Stimulated activated naive CD8-positive, alpha-beta T cell treated with anti-CD3 and anti-CD28 coated beads, Interleukin-15, amount 100 ng/mL, for 72 hours (primary cell): ENCODE data around the gene CARD10.
A peak's percentile ranks its signal among the peaks of the same experiment; 100 is the strongest.

Experiments used
- ATAC-seq: fragments of 150-1000 bp; cut with Tn5 transposase; 2 replicates; pipeline ENCODE4 v1.10.0; 2021; ENCODE audit warnings: mild to moderate bottlenecking, moderate library complexity
- DNase-seq, 2 donors: peaks; one replicate each; pipeline ENCODE4 v3.0.0; 2021 to 2022
- H3K27ac Mint-ChIP-seq, 2 donors: one replicate each; pipeline ENCODE4 v1.8.0; 2022; ENCODE audit warnings: mild to moderate bottlenecking in 2 of 2, mixed read lengths in 2 of 2, moderate library complexity in 2 of 2
- H3K27me3 Mint-ChIP-seq: one replicate; pipeline ENCODE4 v1.8.0; 2022; ENCODE audit warnings: mixed read lengths
- H3K4me1 Mint-ChIP-seq: one replicate; pipeline ENCODE4 v1.8.0; 2022; ENCODE audit warnings: mild to moderate bottlenecking, mixed read lengths
- H3K4me3 Mint-ChIP-seq, 2 donors: one replicate each; pipeline ENCODE4 v1.8.0; 2022; ENCODE audit warnings: mild to moderate bottlenecking in 2 of 2, mixed read lengths in 2 of 2, moderate library complexity in 1 of 2
- H3K9me3 Mint-ChIP-seq, 2 donors: one replicate each; pipeline ENCODE4 v1.8.0; 2022; ENCODE audit warnings: mixed read lengths in 2 of 2

CARD10 gene

DNA sequence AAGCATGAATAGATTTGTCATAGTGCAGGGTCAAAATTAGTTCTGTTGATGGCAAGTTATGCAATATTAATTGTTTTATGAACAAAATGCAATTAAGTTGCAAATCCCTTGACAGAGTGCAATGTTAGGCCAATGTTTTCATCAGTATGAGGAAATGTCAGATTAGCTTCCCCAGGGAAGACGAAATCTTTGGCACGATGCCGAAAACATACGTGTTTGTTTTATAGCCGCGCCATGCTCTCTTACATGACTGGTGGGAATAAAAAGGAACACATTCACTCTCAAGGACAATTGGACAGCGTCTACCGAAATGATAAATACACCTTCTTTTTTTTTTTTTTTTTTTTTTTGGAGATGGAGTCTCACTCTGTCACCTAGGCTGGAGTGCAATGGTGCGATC is 60.0 kb downstream of the CARD10 start:
- H3K4me3 Mint-ChIP-seq: no peak overlapping the region
- peaks cover 8% of the 10 kb centered on the region for H3K4me1 Mint-ChIP-seq
- H3K27me3 Mint-ChIP-seq: no peaks in the 10 kb centered on the region
- no peaks in the 10 kb centered on the region for H3K9me3 Mint-ChIP-seq
- ATAC-seq: no peak
- H3K27ac Mint-ChIP-seq: no peak overlapping the region
- DNase-seq: no peak

- H3K27ac Mint-ChIP-seq: peak overlapping the region; percentile 15 to 56
- no peak overlapping the region for H3K4me3 Mint-ChIP-seq
- H3K4me1 Mint-ChIP-seq: peaks cover 8% of the 10 kb centered on the region
- DNase-seq (peak; percentile 81 to 83), ATAC-seq (peak; percentile 99)
- H3K27me3 Mint-ChIP-seq: no peaks in the 10 kb centered on the region
- no peaks in the 10 kb centered on the region for H3K9me3 Mint-ChIP-seq
These were observed 61.9 kb downstream of the CARD10 start for GRCh38 chr22:37457093-37457893.

DNA sequence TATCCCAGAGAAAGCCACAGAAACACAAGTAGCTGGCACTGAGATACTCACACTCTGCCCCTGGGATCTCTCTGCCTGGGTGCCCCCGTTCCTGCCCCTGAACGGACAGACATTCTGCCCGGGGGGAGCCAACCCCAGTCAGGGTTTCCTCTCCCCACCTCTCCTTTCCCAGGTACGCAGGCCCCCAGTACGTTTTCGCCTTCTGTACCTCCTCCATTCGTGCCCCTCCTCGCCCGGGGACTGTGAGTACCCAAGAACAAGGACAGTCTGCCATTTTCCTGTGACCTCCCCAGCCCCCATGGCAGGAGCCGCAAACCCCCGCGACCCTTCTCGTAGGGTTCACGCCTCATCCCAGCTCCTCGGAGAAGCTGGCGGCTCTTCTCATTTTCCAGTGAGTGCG is 62.9 kb downstream of the CARD10 start:
- H3K27ac Mint-ChIP-seq: no peak overlapping the region
- no peaks in the 10 kb centered on the region for H3K9me3 Mint-ChIP-seq
- H3K27me3 Mint-ChIP-seq: no peaks in the 10 kb centered on the region
- DNase-seq (no peak), ATAC-seq (no peak)
- H3K4me3 Mint-ChIP-seq: no peak overlapping the region
- peaks cover 8% of the 10 kb centered on the region for H3K4me1 Mint-ChIP-seq

- H3K27ac Mint-ChIP-seq: no peak overlapping the region
- ATAC-seq (no peak), DNase-seq (no peak)
- no peaks in the 10 kb centered on the region for H3K27me3 Mint-ChIP-seq
- no peaks in the 10 kb centered on the region for H3K9me3 Mint-ChIP-seq
- peaks cover 9% of the 10 kb centered on the region for H3K4me1 Mint-ChIP-seq
- H3K4me3 Mint-ChIP-seq: no peak overlapping the region
These were observed 63.3 kb downstream of the CARD10 start for GRCh38 chr22:37455896-37456295.

- Mint-ChIP-seq H3K9me3 (no peaks in the 10 kb centered on the region), H3K27ac (no peak overlapping the region), H3K4me3 (no peak overlapping the region), H3K27me3 (no peaks in the 10 kb centered on the region), H3K4me1 (peaks cover 17% of the 10 kb centered on the region)
- DNase-seq (no peak), ATAC-seq (no peak)
These were observed 64.1 kb downstream of the CARD10 start for GRCh38 chr22:37454857-37455686.

DNA sequence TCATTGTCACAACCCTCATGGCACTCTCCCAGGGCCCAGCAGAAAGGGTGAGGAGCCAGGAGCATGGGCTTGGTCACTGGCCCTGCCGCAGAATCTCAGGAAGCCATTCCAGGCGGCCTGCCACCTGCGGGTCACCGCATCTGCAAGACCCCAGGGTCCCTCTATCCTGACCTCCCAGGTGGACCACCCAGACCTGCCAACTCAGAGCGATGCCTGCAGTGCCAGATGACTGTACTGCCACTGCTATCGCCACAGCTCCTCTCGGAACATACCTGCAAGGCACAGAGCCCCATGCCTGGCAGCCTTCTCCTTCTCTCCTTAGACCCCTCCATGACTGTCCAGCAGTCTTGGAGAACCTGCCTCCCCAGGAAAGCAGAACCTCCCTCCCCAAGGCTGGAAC is 65.5 kb downstream of the CARD10 start:
- Mint-ChIP-seq H3K27me3 (no peaks in the 10 kb centered on the region), H3K4me1 (peaks cover 18% of the 10 kb centered on the region), H3K4me3 (no peak overlapping the region), H3K27ac (no peak overlapping the region), H3K9me3 (no peaks in the 10 kb centered on the region)
- DNase-seq: no peak
- ATAC-seq: no peak

- DNase-seq (no peak), ATAC-seq (no peak)
- H3K4me3 Mint-ChIP-seq: no peak overlapping the region
- H3K27ac Mint-ChIP-seq: no peak overlapping the region
- H3K4me1 Mint-ChIP-seq: peaks cover 10% of the 10 kb centered on the region
- H3K9me3 Mint-ChIP-seq: no peaks in the 10 kb centered on the region
- peaks cover 10% of the 10 kb centered on the region for H3K27me3 Mint-ChIP-seq
These were observed 68.0 kb downstream of the CARD10 start for GRCh38 chr22:37451218-37451617.

- Mint-ChIP-seq H3K9me3 (no peaks in the 10 kb centered on the region), H3K4me1 (peaks cover 10% of the 10 kb centered on the region), H3K4me3 (no peak overlapping the region), H3K27ac (peak overlapping the region in 1 of 2 donors; percentile 46), H3K27me3 (peaks cover 10% of the 10 kb centered on the region)
- no peak for DNase-seq
- ATAC-seq: no peak
These were observed 69.7 kb downstream of the CARD10 start for GRCh38 chr22:37449331-37450001.

DNA sequence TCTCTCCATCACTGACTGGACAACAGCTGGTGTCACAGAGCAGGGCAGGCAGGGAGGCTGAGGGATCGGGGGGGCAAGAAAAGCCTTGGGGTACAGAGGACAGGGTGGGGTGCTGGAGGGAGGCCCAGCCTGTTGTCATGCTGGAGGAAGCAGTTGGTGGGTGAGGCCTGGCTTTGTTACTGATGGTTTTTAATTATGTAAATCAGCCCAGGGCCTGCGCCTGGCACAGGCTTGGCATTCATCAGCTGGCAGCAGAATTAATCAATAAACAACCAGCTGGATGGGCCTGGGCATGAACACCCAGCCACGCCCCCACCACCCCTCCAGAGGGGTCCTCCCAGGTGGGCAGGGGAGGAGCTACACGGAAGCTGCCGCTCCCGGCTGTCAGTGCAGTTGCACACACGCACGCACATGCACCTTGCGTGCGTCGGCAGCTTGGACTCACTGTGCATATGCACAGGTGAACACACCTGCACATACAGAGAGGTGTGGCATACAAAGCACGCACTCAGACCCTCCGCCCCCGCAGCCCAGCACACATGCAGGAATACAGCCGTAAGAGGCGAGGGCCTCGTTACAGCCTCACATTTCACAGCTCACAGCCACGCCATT is 70.6 kb downstream of the CARD10 start:
- H3K4me3 Mint-ChIP-seq: no peak overlapping the region
- peaks cover 10% of the 10 kb centered on the region for H3K27me3 Mint-ChIP-seq
- no peak for ATAC-seq
- H3K27ac Mint-ChIP-seq: peak overlapping the region in 1 of 2 donors; percentile 90
- no peaks in the 10 kb centered on the region for H3K9me3 Mint-ChIP-seq
- no peak for DNase-seq
- peaks cover 10% of the 10 kb centered on the region for H3K4me1 Mint-ChIP-seq

- H3K4me1 Mint-ChIP-seq: peaks cover 4% of the 10 kb centered on the region
- no peak overlapping the region for H3K4me3 Mint-ChIP-seq
- DNase-seq (no peak), ATAC-seq (no peak)
- peaks cover 10% of the 10 kb centered on the region for H3K27me3 Mint-ChIP-seq
- peaks cover 0 to 11% of the 10 kb centered on the region in 2 donors for H3K9me3 Mint-ChIP-seq
- H3K27ac Mint-ChIP-seq: no peak overlapping the region
These were observed 73.7 kb downstream of the CARD10 start for GRCh38 chr22:37445501-37445900.

DNA sequence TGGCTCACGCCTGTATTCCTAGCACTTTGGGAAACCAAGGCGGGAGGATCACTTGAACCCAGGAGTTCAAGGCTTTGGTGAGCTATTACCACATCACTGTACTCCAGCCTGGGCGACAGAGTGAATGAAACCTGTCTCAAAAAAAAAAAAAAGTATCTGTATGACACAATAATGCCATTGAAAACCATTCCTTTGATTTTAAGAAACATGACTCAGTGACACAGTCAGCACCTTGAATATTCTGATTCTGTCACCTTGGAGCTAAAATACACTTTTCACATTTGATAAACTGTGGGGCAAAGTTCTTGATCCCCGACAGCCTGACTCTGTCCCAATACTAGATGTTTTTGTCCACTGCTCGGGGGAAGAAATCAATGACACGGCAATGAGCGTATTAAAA is 75.2 kb downstream of the CARD10 start:
- Mint-ChIP-seq H3K4me3 (no peak overlapping the region), H3K27me3 (peaks cover 10% of the 10 kb centered on the region), H3K4me1 (no peaks in the 10 kb centered on the region), H3K27ac (no peak overlapping the region), H3K9me3 (peaks cover 0 to 12% of the 10 kb centered on the region in 2 donors)
- DNase-seq (no peak), ATAC-seq (no peak)

DNA sequence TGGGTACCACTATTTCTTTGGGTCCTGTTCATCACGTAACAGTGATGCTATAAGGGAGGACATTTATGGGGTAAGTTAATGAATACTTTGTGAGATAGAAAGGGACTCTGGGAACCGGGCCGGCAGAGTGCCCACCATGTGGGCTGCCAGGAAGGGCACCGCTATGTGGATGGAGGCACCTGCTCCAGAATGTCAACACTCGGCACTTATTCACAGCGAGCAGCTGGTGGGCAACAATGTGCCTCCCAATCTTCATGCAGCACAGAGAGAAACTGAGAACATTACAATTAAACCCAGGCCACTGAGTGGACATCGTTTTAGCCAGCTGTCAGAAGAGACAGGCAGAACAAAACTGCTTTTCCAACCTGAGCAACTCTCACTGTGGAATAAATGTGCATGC is 76.1 kb downstream of the CARD10 start:
- Mint-ChIP-seq H3K27ac (no peak overlapping the region), H3K4me1 (no peaks in the 10 kb centered on the region), H3K9me3 (peaks cover 0 to 12% of the 10 kb centered on the region in 2 donors), H3K27me3 (peaks cover 4% of the 10 kb centered on the region), H3K4me3 (no peak overlapping the region)
- no peak for ATAC-seq
- DNase-seq: no peak

- Mint-ChIP-seq H3K4me3 (no peak overlapping the region), H3K4me1 (no peaks in the 10 kb centered on the region), H3K27ac (peak overlapping the region in 1 of 2 donors; percentile 85), H3K27me3 (no peaks in the 10 kb centered on the region), H3K9me3 (peaks cover 0 to 12% of the 10 kb centered on the region in 2 donors)
- no peak for DNase-seq
- ATAC-seq: peak; percentile 56
These were observed 76.7 kb downstream of the CARD10 start for GRCh38 chr22:37442537-37442936.

DNA sequence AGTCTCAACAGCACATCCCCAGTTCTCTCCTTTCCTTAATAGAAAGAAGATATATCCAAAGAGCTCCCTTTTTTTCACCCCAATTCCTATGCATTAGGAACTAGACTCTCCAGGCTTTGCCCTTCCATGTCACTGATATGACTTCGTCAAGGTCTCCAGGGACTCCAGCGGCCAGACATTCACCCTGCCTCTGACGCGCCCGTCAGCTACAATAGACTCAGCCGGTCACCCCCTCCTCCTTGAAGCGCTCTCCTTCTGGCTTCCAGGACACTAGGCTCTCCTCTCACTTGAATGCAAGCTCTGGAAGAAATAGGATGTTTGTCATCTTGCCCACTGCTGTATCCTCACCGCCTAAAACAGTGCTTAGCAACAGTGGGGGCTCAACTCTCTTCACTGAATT is 77.1 kb downstream of the CARD10 start:
- Mint-ChIP-seq H3K27me3 (no peaks in the 10 kb centered on the region), H3K4me1 (no peaks in the 10 kb centered on the region), H3K9me3 (peaks cover 0 to 12% of the 10 kb centered on the region in 2 donors), H3K27ac (peak overlapping the region in 1 of 2 donors; percentile 85), H3K4me3 (no peak overlapping the region)
- DNase-seq (no peak), ATAC-seq (no peak)

GRCh38 chr22:37440875-37441274 is 78.3 kb downstream of the CARD10 start:
- no peak overlapping the region for H3K27ac Mint-ChIP-seq

More at GRCh38 chr22:37440875-37441274, 78.3 kb downstream of the CARD10 start:
- Mint-ChIP-seq H3K4me3 (no peak overlapping the region), H3K9me3 (peaks cover 0 to 12% of the 10 kb centered on the region in 2 donors), H3K4me1 (no peaks in the 10 kb centered on the region), H3K27me3 (no peaks in the 10 kb centered on the region)
- DNase-seq (no peak), ATAC-seq (no peak)
